Type B pancreatic cell (in vitro differentiated cells): ENCODE measurements around the gene TMPRSS4. TPM values are rescaled to one million over a fixed set of nuclear protein-coding genes. Genes with fewer than 3 reads are reported as not detected.

Experiments used
- DNase-seq: peaks from one replicate; pipeline ENCODE4 v3.0.0; 2021; ENCODE audit warnings: mixed read lengths; ENCODE audit not compliant: unreplicated experiment; ENCODE audit errors: extremely low spot score
- H3K27ac Mint-ChIP-seq: 2 replicates; pipeline ENCODE4 v1.8.0; 2021; ENCODE audit warnings: mild to moderate bottlenecking, mixed read lengths
- H3K27me3 Mint-ChIP-seq: 2 replicates; pipeline ENCODE4 v1.8.0; 2021; ENCODE audit warnings: mixed read lengths
- H3K36me3 Mint-ChIP-seq: 2 replicates; pipeline ENCODE4 v1.8.0; 2021; ENCODE audit warnings: mixed read lengths
- H3K4me1 Mint-ChIP-seq: one replicate; pipeline ENCODE4 v1.8.0; 2021; ENCODE audit warnings: mixed read lengths; ENCODE audit not compliant: unreplicated experiment
- H3K4me3 Mint-ChIP-seq: 2 replicates; pipeline ENCODE4 v1.8.0; 2021; ENCODE audit warnings: mild to moderate bottlenecking, mixed read lengths
- H3K9me3 Mint-ChIP-seq: 2 replicates; pipeline ENCODE4 v1.8.0; 2021; ENCODE audit warnings: mixed read lengths
- CTCF ChIP-seq: fragments of 200-600 bp; sonication (generic); conservative IDR thresholded peaks from 2 replicates; pipeline ENCODE4 v1.5.0; 2021; ENCODE audit warnings: antibody characterized with exemption, mild to moderate bottlenecking
- total RNA-seq: library from RNA; stranded (reverse); gene quantifications from 2 replicates; pipeline ENCODE4 v1.2.1, GENCODE V29; 2021; ENCODE audit warnings: low replicate concordance

The TMPRSS4 gene
- total RNA-seq, 1 donor from 2014 or later, result 33.8 TPM

GRCh38 chr11:118079491-118079890 is 2.6 kb downstream of the TMPRSS4 start:
- H3K27me3 Mint-ChIP-seq, result no peaks in the 10 kb centered on the region

GRCh38 chr11:118080296-118080695 is 3.4 kb downstream of the TMPRSS4 start:
- Mint-ChIP-seq H3K4me3 (peak overlapping the region; percentile 66), H3K27ac (no peak overlapping the region), H3K36me3 (no peaks in the 10 kb centered on the region), H3K27me3 (no peaks in the 10 kb centered on the region), H3K4me1 (peaks cover 42% of the 10 kb centered on the region), H3K9me3 (no peaks in the 10 kb centered on the region)
- no peak for DNase-seq
- TF ChIP-seq CTCF, result no peak

More at GRCh38 chr11:118079491-118079890, 2.6 kb downstream of the TMPRSS4 start:
- Mint-ChIP-seq H3K9me3 (no peaks in the 10 kb centered on the region), H3K27ac (no peak overlapping the region), H3K4me1 (peaks cover 43% of the 10 kb centered on the region), H3K36me3 (no peaks in the 10 kb centered on the region), H3K4me3 (peak overlapping the region; percentile 86)
- DNase-seq, result no peak
- TF ChIP-seq CTCF, result no peak

- Mint-ChIP-seq H3K9me3 (no peaks in the 10 kb centered on the region), H3K4me3 (no peak overlapping the region), H3K27me3 (no peaks in the 10 kb centered on the region), H3K36me3 (peaks cover 2% of the 10 kb centered on the region), H3K4me1 (peaks cover 38% of the 10 kb centered on the region), H3K27ac (no peak overlapping the region)
- DNase-seq, result no peak
- no peak for TF ChIP-seq CTCF
These were observed 4.5 kb downstream of the TMPRSS4 start for GRCh38 chr11:118081241-118081958.

GRCh38 chr11:118082880-118083552 is 6.1 kb downstream of the TMPRSS4 start:
- H3K4me1 Mint-ChIP-seq, result peaks cover 35% of the 10 kb centered on the region
- peaks cover 7% of the 10 kb centered on the region for H3K9me3 Mint-ChIP-seq
- no peaks in the 10 kb centered on the region for H3K27me3 Mint-ChIP-seq
- DNase-seq, result no peak
- peak overlapping the region; percentile 25 for H3K27ac Mint-ChIP-seq
- peak overlapping the region; percentile 12 for H3K4me3 Mint-ChIP-seq
- peaks cover 9% of the 10 kb centered on the region for H3K36me3 Mint-ChIP-seq
- no peak for TF ChIP-seq CTCF

- H3K27me3 Mint-ChIP-seq, result no peaks in the 10 kb centered on the region
- peak overlapping the region; percentile 69 for H3K27ac Mint-ChIP-seq
- H3K36me3 Mint-ChIP-seq, result peaks cover 9% of the 10 kb centered on the region
- TF ChIP-seq CTCF, result no peak
- DNase-seq, result no peak
- H3K4me3 Mint-ChIP-seq, result peak overlapping the region; percentile 41
- peaks cover 12% of the 10 kb centered on the region for H3K9me3 Mint-ChIP-seq
- peaks cover 27% of the 10 kb centered on the region for H3K4me1 Mint-ChIP-seq
These were observed 7.4 kb downstream of the TMPRSS4 start for GRCh38 chr11:118084247-118084646.
